ENCODE results near the gene BST1. TPM values are rescaled to one million over a fixed set of nuclear protein-coding genes. Genes with fewer than 3 reads are reported as not detected.

Gene BST1
- total and polyA plus RNA-seq, 10 of the 15 experiments (the other 5 are each of a cell fraction or from before 2014, with no cell fraction given) = 0.04 to 0.42 (median 0.11) TPM; not detected in 1

DNA sequence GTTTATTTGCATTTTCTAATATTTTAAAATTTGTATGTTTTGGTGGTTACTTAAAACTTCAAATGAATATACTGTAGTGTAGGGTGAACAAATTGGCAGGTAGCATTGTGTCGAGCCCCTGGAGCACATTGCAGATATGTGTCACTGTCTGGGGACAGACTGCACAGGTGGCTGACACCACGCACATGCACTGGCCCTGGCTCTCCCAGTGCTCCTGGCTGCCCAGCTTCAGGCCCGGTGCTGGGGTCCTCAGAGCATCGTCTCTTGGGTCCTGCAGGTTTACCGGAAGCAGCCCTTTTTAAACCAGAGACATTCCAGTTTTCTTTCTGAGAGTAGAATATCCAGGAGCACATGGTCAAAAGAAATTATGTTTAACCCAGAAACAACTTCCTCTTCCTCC lies 15.6 kb downstream of the BST1 start:
- POLR2A ChIA-PET = no interaction called here
- CTCF ChIA-PET = interaction anchor here (1.0 to 1.2 kb wide), 2 partner anchors 11 to 238 kb away, joined by 3 to 4 read pairs; no protein-coding TSS in a partner anchor
- in situ Hi-C loops (cut with MboI) (no loop called here), intact Hi-C loops (cut with micrococcal nuclease; ENCODE audit: unreplicated experiment) (loop anchor here (10.0 kb wide), 1 partner anchor 484 kb away; no protein-coding TSS in a partner anchor)
- no peak for TF ChIP-seq NR2F1 (conservative IDR thresholded peaks at IDR 0.05)
- no peak for TF ChIP-seq RUNX3 (IDR thresholded peaks at IDR 0.05; ENCODE audit: low read length)
- no peak for TF ChIP-seq MYB (IDR thresholded peaks at IDR 0.05; ENCODE audit: borderline replicate concordance, low read depth, low read length)
- TF ChIP-seq, protein P1, sequence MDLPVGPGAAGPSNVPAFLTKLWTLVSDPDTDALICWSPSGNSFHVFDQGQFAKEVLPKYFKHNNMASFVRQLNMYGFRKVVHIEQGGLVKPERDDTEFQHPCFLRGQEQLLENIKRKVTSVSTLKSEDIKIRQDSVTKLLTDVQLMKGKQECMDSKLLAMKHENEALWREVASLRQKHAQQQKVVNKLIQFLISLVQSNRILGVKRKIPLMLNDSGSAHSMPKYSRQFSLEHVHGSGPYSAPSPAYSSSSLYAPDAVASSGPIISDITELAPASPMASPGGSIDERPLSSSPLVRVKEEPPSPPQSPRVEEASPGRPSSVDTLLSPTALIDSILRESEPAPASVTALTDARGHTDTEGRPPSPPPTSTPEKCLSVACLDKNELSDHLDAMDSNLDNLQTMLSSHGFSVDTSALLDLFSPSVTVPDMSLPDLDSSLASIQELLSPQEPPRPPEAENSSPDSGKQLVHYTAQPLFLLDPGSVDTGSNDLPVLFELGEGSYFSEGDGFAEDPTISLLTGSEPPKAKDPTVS (IDR thresholded peaks at IDR 0.05; ENCODE audit: low read depth, low read length) = no peak
- TF ChIP-seq, protein P2, sequence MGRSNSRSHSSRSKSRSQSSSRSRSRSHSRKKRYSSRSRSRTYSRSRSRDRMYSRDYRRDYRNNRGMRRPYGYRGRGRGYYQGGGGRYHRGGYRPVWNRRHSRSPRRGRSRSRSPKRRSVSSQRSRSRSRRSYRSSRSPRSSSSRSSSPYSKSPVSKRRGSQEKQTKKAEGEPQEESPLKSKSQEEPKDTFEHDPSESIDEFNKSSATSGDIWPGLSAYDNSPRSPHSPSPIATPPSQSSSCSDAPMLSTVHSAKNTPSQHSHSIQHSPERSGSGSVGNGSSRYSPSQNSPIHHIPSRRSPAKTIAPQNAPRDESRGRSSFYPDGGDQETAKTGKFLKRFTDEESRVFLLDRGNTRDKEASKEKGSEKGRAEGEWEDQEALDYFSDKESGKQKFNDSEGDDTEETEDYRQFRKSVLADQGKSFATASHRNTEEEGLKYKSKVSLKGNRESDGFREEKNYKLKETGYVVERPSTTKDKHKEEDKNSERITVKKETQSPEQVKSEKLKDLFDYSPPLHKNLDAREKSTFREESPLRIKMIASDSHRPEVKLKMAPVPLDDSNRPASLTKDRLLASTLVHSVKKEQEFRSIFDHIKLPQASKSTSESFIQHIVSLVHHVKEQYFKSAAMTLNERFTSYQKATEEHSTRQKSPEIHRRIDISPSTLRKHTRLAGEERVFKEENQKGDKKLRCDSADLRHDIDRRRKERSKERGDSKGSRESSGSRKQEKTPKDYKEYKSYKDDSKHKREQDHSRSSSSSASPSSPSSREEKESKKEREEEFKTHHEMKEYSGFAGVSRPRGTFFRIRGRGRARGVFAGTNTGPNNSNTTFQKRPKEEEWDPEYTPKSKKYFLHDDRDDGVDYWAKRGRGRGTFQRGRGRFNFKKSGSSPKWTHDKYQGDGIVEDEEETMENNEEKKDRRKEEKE (IDR thresholded peaks at IDR 0.05) = no peak
- ATAC-seq (no peak), FAIRE-seq (no peak), DNase-seq (ENCODE audit: low read depth, low spot score) (no peak)
- H3K4me3 ChIP-seq = no peak overlapping the region
- no peaks in the 10 kb centered on the region for H3K9me3 ChIP-seq (replicated peaks; ENCODE audit: control insufficient read depth, insufficient read depth, low read length)
- no peaks in the 10 kb centered on the region for H3K4me1 ChIP-seq (ENCODE audit: control insufficient read depth, insufficient read depth, low read length)
- H2AFZ ChIP-seq (ENCODE audit: control insufficient read depth, low read depth, low read length) = no peak overlapping the region
- H3K27ac ChIP-seq (ENCODE audit: control insufficient read depth, insufficient read depth) = no peak overlapping the region
- no peak overlapping the region for H3K9ac ChIP-seq (ENCODE audit: control insufficient read depth, insufficient read depth, low read length)
- H3K36me3 ChIP-seq (ENCODE audit: control insufficient read depth in 2 of 2, insufficient read depth in 2 of 2, low read length in 1 of 2) = no peaks in the 10 kb centered on the region
- no TSS peak for BruUV-seq (replicated peaks)
- RAD21 ChIA-PET (ENCODE audit: unreplicated experiment) = no interaction called here
- H3K27me3 ChIP-seq (replicated peaks in 1 of 2; ENCODE audit: control insufficient read depth in 2 of 2, insufficient read depth in 2 of 2, low read length in 1 of 2) = no peaks in the 10 kb centered on the region
- no peak overlapping the region for H3K4me2 ChIP-seq (ENCODE audit: control insufficient read depth, insufficient read depth)
- SMC1A ChIA-PET (ENCODE audit: uncharacterized antibody, unreplicated experiment) = interaction anchor here (0.9 to 1.3 kb wide), 2 partner anchors 164 to 300 kb away, joined by 3 read pairs; no protein-coding TSS in a partner anchor
- WGBS (ENCODE audit: insufficient coverage, insufficient replicate concordance, low lambda C conversion rate, missing lambda C conversion rate) = 26% methylated on average over 5 of the region's 5 CpGs
- no peaks in the 10 kb centered on the region for H4K20me1 ChIP-seq (ENCODE audit: control insufficient read depth, insufficient read depth)
- no peaks in the 10 kb centered on the region for H3K79me2 ChIP-seq (ENCODE audit: control insufficient read depth, insufficient read depth, low read length)
